Astrocyte of the cerebellum (primary cell): ENCODE measurements around the gene FCN3.
"Not testable (repeated sequence)": the region's sequence is repeated elsewhere in the genome, so short reads cannot be mapped to it uniquely, and the experiment has no call there.

Experiments used
- DNase-seq: peaks from one replicate; pipeline ENCODE4 v3.0.0-alpha.2; 2011; ENCODE audit warnings: low read depth
- H3K4me3 ChIP-seq: 2 replicates; pipeline ENCODE4 v1.5.1; 2011; ENCODE audit warnings: mild to moderate bottlenecking, low read depth, low read length, moderate library complexity
- in situ Hi-C: cut with HindIII; loops from 2 replicates; pipeline ENCODE4 v1.10.0; 2017; ENCODE audit warnings: low sequenced_read_pairs
- TF ChIP-seq, protein P1 (sequence below): IDR thresholded peaks from 2 replicates; pipeline ENCODE4 v1.5.1; 2012; ENCODE audit warnings: low read length, low read depth, moderate library complexity, mild to moderate bottlenecking; ENCODE audit errors: missing control alignments

The FCN3 gene

DNA sequence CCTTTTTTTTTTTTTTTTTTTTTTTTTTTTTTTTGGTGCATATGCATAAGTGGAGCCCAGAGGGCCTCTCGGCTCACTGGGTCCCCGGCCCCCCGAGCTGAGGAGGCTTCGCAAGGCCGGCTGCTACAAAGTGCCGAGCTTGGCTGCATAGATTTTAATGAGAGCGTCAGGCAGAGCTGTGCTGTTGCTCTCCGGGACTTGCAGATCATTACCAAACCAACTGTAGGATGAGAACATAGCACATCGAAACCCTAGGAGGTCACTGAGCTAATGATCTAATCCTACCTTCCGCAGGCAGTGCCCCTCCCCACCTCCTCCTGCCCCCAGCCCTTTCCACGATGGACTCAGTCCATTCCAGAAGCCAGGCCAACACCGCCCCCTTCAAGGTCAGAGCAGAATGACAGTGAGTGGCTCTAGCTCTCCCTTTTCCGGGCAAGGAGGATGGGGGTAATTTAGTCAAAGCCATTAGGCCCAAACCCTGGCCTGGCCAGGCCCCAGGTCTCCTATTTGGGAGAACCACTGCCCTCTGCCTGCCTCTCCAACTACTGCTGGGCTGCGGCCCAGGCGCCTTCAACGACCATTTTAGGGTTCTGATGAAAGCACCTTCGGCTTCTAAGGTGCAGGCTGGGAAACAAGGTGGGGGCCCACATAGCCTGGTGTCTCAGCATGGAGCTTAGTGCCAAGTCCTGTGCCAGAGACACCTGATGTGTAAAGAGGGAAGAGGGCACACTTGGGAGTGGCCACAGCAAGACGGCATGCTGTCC, 31.2 kb upstream of the FCN3 start:
- H3K4me3 ChIP-seq, in situ Hi-C loops, DNase-seq: not testable (repeated sequence)
- TF ChIP-seq, protein P1, sequence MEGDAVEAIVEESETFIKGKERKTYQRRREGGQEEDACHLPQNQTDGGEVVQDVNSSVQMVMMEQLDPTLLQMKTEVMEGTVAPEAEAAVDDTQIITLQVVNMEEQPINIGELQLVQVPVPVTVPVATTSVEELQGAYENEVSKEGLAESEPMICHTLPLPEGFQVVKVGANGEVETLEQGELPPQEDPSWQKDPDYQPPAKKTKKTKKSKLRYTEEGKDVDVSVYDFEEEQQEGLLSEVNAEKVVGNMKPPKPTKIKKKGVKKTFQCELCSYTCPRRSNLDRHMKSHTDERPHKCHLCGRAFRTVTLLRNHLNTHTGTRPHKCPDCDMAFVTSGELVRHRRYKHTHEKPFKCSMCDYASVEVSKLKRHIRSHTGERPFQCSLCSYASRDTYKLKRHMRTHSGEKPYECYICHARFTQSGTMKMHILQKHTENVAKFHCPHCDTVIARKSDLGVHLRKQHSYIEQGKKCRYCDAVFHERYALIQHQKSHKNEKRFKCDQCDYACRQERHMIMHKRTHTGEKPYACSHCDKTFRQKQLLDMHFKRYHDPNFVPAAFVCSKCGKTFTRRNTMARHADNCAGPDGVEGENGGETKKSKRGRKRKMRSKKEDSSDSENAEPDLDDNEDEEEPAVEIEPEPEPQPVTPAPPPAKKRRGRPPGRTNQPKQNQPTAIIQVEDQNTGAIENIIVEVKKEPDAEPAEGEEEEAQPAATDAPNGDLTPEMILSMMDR: peak; percentile 18

GRCh38 chr1:27405074-27405473, 30.4 kb upstream of the FCN3 start:
- TF ChIP-seq, protein P1: no peak
- in situ Hi-C loops: no loop called here
- H3K4me3 ChIP-seq: no peak overlapping the region
- DNase-seq: peak; percentile 43

DNA sequence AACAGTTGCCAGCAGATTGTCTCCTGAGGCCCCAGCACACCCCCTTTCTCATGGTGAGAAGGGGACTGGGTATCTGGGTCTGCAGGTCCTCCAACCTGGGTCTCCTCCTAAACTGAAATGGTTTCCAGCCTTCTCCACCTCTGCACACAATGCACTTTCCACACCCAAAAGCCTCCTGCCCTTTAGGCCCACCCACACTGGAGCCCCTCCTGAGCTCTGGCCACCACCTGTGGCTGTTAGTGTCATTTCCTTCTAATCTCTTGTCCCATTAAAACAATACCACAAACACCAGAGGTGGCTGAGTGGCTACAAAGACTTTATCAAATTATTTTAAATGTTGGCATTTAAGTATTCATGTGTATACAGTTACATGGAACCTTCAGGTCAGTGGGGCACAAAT, 29.3 kb upstream of the FCN3 start:
- TF ChIP-seq, protein P1: no peak
- DNase-seq: no peak
- in situ Hi-C loops: loop anchor here (5.0 kb wide), 1 partner anchor 193 kb away; no protein-coding TSS in a partner anchor
- no peak overlapping the region for H3K4me3 ChIP-seq

- H3K4me3 ChIP-seq: no peak overlapping the region
- in situ Hi-C loops: loop anchor here (5.0 kb wide), 1 partner anchor 194 kb away; no protein-coding TSS in a partner anchor
- TF ChIP-seq, protein P1: peak; percentile 39
- DNase-seq: no peak
These were observed 28.6 kb upstream of the FCN3 start for GRCh38 chr1:27403065-27403726.

GRCh38 chr1:27402349-27402754, 27.7 kb upstream of the FCN3 start:
- no peak overlapping the region for H3K4me3 ChIP-seq

GRCh38 chr1:27400963-27401341, 26.3 kb upstream of the FCN3 start:
- in situ Hi-C loops: loop anchor here (5.0 kb wide), 1 partner anchor 196 kb away; no protein-coding TSS in a partner anchor
- no peak for DNase-seq

More at GRCh38 chr1:27402349-27402754, 27.7 kb upstream of the FCN3 start:
- TF ChIP-seq, protein P1: peak; percentile 63
- in situ Hi-C loops: loop anchor here (5.0 kb wide), 1 partner anchor 195 kb away; no protein-coding TSS in a partner anchor
- no peak for DNase-seq

More at GRCh38 chr1:27400963-27401341, 26.3 kb upstream of the FCN3 start:
- TF ChIP-seq, protein P1: no peak
- H3K4me3 ChIP-seq: no peak overlapping the region
